ENCODE data around the gene GINS1. TPM values are rescaled to one million over a fixed set of nuclear protein-coding genes. Genes with fewer than 3 reads are reported as not detected.

Gene GINS1
- total and polyA plus RNA-seq, 2 of the 13 experiments (the other 11 are each of a cell fraction or from before 2014, with no cell fraction given), result 14.6 to 59.9 TPM

- no peak for TF ChIP-seq AKNA (CRISPR knock-in tag; IDR thresholded peaks at IDR 0.05; ENCODE audit: borderline replicate concordance)
- no peak; the same call in 1 of the 2 replicates for TF ChIP-seq NFAT5 (CRISPR knock-in tag; IDR thresholded peaks at IDR 0.05)
- peak; percentile 82; the same call in 1 of the 2 replicates for TF ChIP-seq ZNF180 (CRISPR knock-in tag; IDR thresholded peaks at IDR 0.05; ENCODE audit: borderline replicate concordance, low read depth)
- 0 out of 2 replicates have a peak, but pooled peaks have one; percentile 84 for TF ChIP-seq KLF9 (CRISPR knock-in tag; IDR thresholded peaks at IDR 0.05; ENCODE audit: low read depth)
- TF ChIP-seq ZNF605 (CRISPR knock-in tag; IDR thresholded peaks at IDR 0.05), result peak; percentile 78
- no peak for TF ChIP-seq HNF4G (IDR thresholded peaks at IDR 0.05; ENCODE audit: borderline replicate concordance, low read depth, low read length)
- TF ChIP-seq HNF4G (CRISPR knock-in tag; IDR thresholded peaks at IDR 0.05; ENCODE audit: borderline replicate concordance, low read depth), result 0 out of 2 replicates have a peak, but pooled peaks have one; percentile 61
- peak; percentile 66; the same call in 1 of the 2 replicates for TF ChIP-seq ETV6 (CRISPR knock-in tag; conservative IDR thresholded peaks at IDR 0.05)
- TF ChIP-seq TFDP1 (CRISPR knock-in tag; IDR thresholded peaks at IDR 0.05; ENCODE audit: borderline replicate concordance), result peak; percentile 92
- peak; percentile 70; the same call in 1 of the 2 replicates for TF ChIP-seq ZFP41 (CRISPR knock-in tag; IDR thresholded peaks at IDR 0.05; ENCODE audit: borderline replicate concordance)
- TF ChIP-seq ARNT (IDR thresholded peaks at IDR 0.05), result no peak
- TF ChIP-seq NR2C2 (CRISPR knock-in tag; IDR thresholded peaks at IDR 0.05; ENCODE audit: borderline replicate concordance), result peak; percentile 60; the same call in 1 of the 2 replicates
- TF ChIP-seq MAFG (CRISPR knock-in tag; IDR thresholded peaks at IDR 0.05), result no peak
- no peak for TF ChIP-seq MBD4 (IDR thresholded peaks at IDR 0.05; ENCODE audit: borderline replicate concordance, low read length)
These were observed 16.6 kb upstream of the GINS1 start, which contains the start of gene ABHD12 (continued) for GRCh38 chr20:25390538-25391528.

Data from HepG2 (cell line).